GM19467 (cell line): ENCODE data around the gene ELP4.
"Not testable (repeated sequence)": the region's sequence is repeated elsewhere in the genome, so short reads cannot be mapped to it uniquely, and the experiment has no call there.

ENCODE experiments used
- ATAC-seq: cut with Tn5 transposase; IDR thresholded peaks from one replicate; pipeline ENCODE4 v1.9.1; 2021; ENCODE audit warnings: mild to moderate bottlenecking, moderate library complexity; ENCODE audit not compliant: unreplicated experiment

The ELP4 gene

DNA sequence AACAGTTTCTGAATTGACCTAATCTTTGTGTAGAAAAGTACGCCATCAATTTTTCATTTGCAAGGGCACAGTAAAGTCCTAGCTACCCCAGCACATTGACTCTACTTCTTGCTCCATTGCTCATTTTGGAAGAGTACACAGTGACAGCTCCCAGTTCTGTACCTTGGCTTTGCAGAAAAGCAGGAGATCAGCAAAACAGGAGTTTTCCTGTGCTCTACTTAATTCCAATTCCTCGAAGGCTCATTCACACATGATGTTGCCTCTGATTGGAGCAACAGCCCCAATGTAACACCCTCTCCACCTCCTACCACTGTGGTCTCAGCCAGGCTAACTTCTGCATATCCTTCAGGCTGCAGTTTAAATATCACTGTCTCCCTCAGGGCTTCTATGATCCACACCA lies 182.9 kb downstream of the ELP4 start:
- ATAC-seq: no peak

- peak; percentile 97 for ATAC-seq
These were observed 187.5 kb downstream of the ELP4 start for GRCh38 chr11:31697049-31697448.

GRCh38 chr11:31699066-31699465 lies 189.5 kb downstream of the ELP4 start:
- ATAC-seq: no peak

- no peak for ATAC-seq
These were observed 193.4 kb downstream of the ELP4 start for GRCh38 chr11:31702966-31703365.

DNA sequence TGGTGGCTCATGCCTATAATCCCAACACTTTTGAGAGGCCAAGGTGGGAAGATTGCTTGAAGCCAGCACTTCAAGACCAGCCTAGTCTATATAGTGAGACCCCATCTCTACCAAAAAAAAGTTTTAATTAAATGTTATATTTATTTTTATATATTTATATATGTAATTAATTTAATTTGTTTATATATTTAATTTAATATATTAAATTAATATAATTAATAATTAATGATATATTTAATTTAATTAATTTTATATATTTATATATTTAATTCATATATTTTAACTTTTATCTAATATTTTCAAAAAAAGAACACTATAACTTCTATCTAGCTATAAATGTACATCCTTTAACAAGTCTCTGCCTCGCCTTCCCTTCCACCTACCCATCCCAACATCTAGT lies 196.8 kb downstream of the ELP4 start:
- ATAC-seq: no peak

GRCh38 chr11:31711137-31711536 lies 201.6 kb downstream of the ELP4 start:
- ATAC-seq: no peak

- no peak for ATAC-seq
These were observed 203.3 kb downstream of the ELP4 start for GRCh38 chr11:31712851-31713250.

DNA sequence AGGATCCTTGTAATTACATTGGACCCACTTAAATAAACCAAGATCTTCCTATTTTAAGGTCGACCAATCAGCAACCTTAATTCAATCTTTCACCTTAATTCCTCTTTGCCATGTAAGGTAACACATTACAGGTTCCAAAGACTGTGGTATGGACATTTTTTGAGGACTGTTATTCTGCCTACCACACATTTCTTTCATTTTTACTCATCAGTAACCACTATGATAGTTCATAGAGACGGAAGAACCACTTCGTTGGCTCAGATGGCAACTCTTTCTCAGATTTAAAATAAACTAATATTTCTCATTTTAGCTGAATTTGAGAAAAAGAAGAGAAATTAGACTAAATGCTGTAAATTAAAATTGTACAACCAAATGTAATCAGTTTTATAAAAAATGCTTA lies 205.3 kb downstream of the ELP4 start:
- ATAC-seq: no peak

GRCh38 chr11:31720225-31720624 lies 210.7 kb downstream of the ELP4 start:
- ATAC-seq: no peak

DNA sequence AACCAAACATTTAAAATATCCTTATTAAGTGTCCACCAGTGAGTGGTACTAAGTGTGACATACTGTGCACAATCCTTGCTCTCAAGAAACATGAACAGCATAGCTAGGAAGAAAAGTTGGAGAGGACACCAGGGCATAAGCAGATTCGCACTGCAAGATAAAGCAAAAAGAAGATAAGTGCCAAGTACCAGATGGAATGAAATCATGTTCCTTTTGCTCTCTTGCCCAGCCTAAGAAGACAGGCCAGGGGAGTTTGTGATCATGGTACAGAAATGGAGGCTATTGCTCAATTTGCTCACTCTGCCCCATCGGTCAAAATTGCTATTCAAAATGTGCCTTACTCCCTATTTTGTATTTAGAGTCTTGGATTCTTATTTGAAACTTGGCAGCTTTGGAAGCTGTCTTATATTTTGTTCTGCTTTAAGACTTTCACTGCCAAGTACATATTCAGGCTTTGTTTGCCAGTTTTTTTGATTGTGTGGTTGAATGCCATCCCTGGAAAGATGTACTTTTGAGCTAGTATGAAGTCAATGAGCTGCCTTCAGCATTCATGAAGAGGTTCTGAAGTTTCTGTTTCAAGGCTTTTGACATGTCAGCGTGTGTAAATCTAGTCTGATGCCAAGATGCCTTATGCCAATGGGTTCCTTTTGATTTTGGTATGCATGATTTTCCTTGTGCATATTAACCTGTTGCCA lies 211.3 kb downstream of the ELP4 start:
- no peak for ATAC-seq

GRCh38 chr11:31722754-31723153 lies 213.2 kb downstream of the ELP4 start:
- no peak for ATAC-seq

DNA sequence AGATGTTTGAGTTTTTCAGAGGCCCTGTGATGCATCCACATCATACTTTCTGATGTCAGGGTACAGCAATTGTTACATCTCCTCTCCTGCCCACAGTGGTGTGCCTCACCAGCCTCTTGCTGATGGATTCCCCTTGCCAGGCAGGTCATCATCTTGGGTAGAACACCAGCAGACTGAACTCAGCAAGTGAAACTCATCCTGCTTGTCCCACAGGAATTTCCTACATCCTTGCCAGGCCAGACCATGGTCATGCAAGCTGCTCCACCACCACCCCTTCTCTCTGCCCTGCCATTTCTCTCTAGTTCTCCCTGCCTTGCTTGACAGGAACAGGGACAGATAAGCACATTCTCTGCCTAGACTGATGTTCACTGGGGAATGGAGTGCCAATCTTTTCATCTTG lies 215.6 kb downstream of the ELP4 start:
- ATAC-seq: no peak

- no peak for ATAC-seq
These were observed 218.9 kb downstream of the ELP4 start for GRCh38 chr11:31728432-31728831.

DNA sequence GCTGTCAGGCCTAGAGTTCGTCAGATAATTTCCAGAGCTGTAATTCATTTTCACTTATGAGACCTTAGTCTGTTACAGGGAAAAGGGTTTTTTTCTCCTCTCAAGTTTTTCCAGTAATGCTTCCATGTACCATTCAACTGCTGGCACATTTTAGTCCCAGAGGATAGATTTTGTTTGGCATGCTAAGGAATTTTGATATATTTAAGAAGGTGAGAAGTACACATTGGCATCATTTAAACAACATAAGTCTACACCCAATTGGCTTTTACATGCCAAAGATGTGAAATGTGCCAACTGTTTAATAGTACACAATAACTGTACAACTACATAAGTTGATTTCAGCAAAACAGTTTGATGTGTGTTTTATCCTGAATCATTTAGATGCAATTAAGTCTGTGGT lies 230.6 kb downstream of the ELP4 start:
- no peak for ATAC-seq

DNA sequence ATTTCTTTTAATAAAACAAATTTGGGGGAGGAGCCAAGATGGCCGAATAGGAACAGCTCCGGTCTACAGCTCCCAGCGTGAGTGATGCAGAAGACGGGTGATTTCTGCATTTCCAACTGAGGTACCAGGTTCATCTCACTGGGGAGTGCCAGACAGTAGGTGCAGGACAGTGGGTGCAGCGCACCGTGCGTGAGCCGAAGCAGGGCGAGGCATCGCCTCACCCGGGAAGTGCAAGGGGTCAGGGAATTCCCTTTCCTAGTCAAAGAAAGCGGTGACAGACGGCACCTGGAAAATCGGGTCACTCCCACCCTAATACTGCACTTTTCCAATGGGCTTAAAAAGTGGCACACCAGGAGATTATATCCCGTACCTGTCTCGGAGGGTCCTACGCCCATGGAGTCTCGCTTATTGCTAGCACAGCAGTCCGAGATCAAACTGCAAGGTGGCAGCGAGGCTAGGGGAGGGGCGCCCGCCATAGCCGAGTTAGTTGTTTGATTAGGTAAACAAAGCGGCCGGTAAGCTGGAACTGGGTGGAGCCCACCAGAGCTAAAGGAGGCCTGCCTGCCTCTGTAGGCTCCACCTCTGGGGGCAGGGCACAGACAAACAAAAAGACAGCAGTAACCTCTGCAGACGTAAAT lies 231.3 kb downstream of the ELP4 start:
- ATAC-seq: not testable (repeated sequence)

GRCh38 chr11:31747581-31747980 lies 238.0 kb downstream of the ELP4 start:
- ATAC-seq: no peak

- ATAC-seq: no peak
These were observed 247.8 kb downstream of the ELP4 start for GRCh38 chr11:31757260-31757835.

- no peak for ATAC-seq
These were observed 252.1 kb downstream of the ELP4 start for GRCh38 chr11:31761636-31762035.

GRCh38 chr11:31763296-31763695 lies 253.7 kb downstream of the ELP4 start:
- ATAC-seq: no peak

- ATAC-seq: no peak
These were observed 254.7 kb downstream of the ELP4 start for GRCh38 chr11:31764261-31764660.

GRCh38 chr11:31764766-31765165 lies 255.2 kb downstream of the ELP4 start:
- ATAC-seq: no peak

DNA sequence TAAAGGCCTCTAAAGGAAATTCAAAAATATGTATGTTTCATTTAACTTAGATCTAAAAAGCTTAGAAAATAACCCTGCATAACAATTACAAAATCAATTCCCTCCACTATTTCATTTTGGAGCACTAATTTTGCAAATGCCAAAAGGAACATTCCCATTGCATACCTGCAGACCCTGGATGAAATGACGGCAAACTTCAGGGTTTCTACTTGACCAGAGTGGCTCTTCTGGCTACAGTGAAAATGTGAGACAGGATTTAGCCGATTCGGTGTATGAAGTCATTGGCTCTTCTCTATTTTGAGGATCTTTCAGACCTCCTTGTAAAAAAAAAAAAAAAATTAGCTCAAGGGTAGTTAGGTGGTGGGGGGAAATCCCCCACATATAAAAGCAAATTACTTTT lies 257.5 kb downstream of the ELP4 start:
- no peak for ATAC-seq
